Measurements from ENCODE around the gene GRAMD1A.

Gene GRAMD1A

DNA sequence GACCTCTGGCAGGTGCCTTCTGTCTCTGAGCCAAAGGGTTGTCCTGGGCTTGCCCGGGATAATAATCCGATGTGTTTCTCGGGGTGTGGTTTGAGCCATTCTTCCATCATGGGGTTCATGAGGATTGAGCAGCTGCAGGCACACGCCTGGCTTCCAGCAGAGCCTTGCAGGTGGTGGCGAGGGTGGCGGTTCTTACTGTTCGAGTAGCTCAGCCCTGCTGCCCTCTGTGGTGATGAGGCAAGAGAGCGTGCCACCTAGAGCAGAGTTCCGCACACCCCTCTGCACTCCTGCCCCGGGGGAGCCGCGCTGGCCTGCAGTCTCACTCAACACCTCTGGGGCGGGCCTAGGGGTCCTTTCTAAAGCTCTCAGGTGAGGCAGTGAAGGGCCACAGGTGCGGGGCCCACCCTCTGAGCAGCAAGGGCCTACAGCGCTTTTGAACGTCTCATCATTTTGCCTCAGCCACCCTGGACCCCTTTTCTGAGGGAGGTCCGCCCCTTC is 33.9 kb downstream of the GRAMD1A start:
- Histone ChIP-seq H3K9me3 (ENCODE audit: control extremely low read depth in 1 of 5, control insufficient read depth in 4 of 5, insufficient read depth in 2 of 5, low read depth in 1 of 5, low read length in 4 of 5) (no peaks in the 10 kb centered on the region), H3K27me3 (replicated peaks in 2 of 5; ENCODE audit: control insufficient read depth in 4 of 5, insufficient read depth in 5 of 5, low read length in 4 of 5) (peaks cover 0 to 41% (median 10%) of the 10 kb centered on the region in 5 experiments), H3K27ac (ENCODE audit: insufficient read depth in 1 of 2, low read depth in 1 of 2, low read length in 2 of 2, poor library complexity in 1 of 2, severe bottlenecking in 2 of 2) (no peak overlapping the region), H3K4me3 (ENCODE audit: control insufficient read depth in 1 of 7, extremely low read depth in 1 of 7, insufficient read depth in 4 of 7, low read depth in 2 of 7, low read length in 6 of 7) (no peak overlapping the region), H3K4me1 (ENCODE audit: control extremely low read depth in 1 of 4, control insufficient read depth in 4 of 4, insufficient read depth in 4 of 4, low read length in 3 of 4) (peaks cover 4 to 26% (median 19%) of the 10 kb centered on the region in 4 experiments), H3K36me3 (ENCODE audit: control insufficient read depth in 4 of 4, insufficient read depth in 4 of 4, low read length in 3 of 4) (no peaks in the 10 kb centered on the region)
- WGBS (ENCODE audit: insufficient coverage) = 96% methylated on average over 14 of the region's 17 CpGs
- no peak for DNase-seq
- CTCF ChIA-PET = interaction anchor here (1.2 kb wide), 1 partner anchor 12 kb away, joined by 5 read pairs; no protein-coding TSS in a partner anchor
- POLR2A ChIA-PET = no interaction called here

DNA sequence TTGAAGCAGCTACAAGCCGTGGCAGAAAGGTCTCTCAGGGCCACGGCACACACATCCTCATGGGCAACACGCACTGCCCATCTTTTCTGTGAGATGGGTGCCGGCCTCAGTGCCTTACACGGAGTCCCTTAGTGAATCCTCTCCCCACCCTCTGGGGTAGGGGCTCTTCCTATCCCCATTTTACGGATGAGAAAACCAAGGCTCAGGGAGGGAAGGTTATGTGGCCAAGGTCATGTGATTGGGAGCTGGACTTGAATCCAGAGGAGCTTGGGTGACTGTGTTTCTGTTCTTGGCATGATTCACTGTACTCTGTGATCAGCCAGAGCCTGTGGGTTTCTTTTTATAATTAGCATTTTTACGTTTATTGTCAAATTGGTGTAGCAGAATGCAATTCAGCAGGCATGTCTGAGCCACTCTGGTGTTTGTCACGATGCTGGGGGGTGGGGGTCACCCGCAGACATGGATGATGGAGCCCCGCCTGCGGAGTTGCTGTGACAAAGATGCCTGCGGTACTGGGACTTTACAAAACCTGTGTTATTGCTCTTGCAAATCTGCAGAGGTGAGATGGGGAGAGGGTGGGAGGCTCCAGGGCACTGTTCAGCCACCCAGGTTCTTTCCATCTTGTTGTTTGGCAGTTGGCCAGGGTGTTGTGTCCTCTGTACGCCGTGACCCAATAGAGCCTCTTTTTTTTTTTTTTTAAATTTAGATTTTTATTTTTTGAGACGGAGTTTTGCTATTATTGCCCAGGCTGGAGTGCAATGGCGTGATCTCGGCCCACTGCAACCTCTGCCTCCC is 34.7 kb downstream of the GRAMD1A start:
- Histone ChIP-seq H3K36me3 (ENCODE audit: control insufficient read depth in 4 of 4, insufficient read depth in 4 of 4, low read length in 3 of 4) (no peaks in the 10 kb centered on the region), H3K4me3 (ENCODE audit: control insufficient read depth in 1 of 7, extremely low read depth in 1 of 7, insufficient read depth in 4 of 7, low read depth in 2 of 7, low read length in 6 of 7) (peak overlapping the region in 2 of 7 experiments; percentile 10 to 11), H3K27ac (ENCODE audit: insufficient read depth in 1 of 2, low read depth in 1 of 2, low read length in 2 of 2, poor library complexity in 1 of 2, severe bottlenecking in 2 of 2) (no peak overlapping the region), H3K4me1 (ENCODE audit: control extremely low read depth in 1 of 4, control insufficient read depth in 4 of 4, insufficient read depth in 4 of 4, low read length in 3 of 4) (peaks cover 4 to 31% (median 25%) of the 10 kb centered on the region in 4 experiments), H3K27me3 (replicated peaks in 2 of 5; ENCODE audit: control insufficient read depth in 4 of 5, insufficient read depth in 5 of 5, low read length in 4 of 5) (peaks cover 0 to 34% (median 10%) of the 10 kb centered on the region in 5 experiments), H3K9me3 (ENCODE audit: control extremely low read depth in 1 of 5, control insufficient read depth in 4 of 5, insufficient read depth in 2 of 5, low read depth in 1 of 5, low read length in 4 of 5) (no peaks in the 10 kb centered on the region)
- 98% methylated on average over 11 of the region's 17 CpGs for WGBS (ENCODE audit: insufficient coverage)
- ChIA-PET CTCF (interaction anchor here (1.2 kb wide), 1 partner anchor 12 kb away, joined by 5 read pairs; no protein-coding TSS in a partner anchor), POLR2A (no interaction called here)
- no peak for DNase-seq

DNA sequence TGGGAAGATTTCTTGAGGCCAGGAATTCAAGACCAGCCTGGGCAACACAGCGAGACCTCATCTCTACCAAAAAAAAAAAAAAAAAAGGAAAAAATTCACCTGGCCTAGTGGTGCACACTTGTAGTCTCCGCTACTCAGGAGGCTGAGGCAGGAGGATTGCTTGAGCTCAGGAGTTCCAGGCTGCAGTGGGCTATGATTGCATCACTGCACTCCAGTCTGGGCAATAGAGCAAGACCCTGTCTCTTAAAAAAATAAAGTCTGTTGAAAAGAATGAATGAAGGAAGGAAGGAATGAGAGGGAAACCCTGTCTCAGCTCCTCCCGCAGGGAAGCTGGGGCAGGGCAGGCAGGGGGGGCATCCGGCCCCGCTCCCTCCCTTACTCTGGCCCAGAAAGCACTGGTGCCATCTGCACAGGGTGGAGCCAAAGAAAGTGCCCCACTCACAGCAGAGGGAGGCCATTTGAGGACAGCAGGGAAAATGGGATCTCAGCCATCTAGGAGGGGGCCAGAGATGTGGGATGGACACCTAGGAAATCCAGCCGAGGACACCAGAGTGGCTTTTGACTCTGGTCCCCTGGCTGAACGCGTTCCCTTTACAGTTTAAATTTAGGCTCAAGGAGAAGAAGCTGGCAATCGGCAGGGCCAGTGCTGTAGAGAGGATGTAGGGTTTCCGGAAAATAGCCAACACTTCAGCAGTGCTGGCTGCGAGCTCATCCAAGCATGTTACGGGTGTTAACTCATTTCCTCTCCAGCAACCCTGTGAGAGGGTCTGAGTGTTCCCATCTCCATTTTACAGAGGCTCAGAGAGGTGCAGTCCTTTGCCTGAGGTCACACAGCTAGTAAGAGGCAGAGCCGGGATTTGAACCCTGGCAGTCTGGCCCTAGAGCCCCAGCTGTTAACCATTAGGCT is 37.8 kb downstream of the GRAMD1A start:
- Histone ChIP-seq H3K36me3 (ENCODE audit: control insufficient read depth in 4 of 4, insufficient read depth in 4 of 4, low read length in 3 of 4) (no peaks in the 10 kb centered on the region), H3K27ac (ENCODE audit: insufficient read depth in 1 of 2, low read depth in 1 of 2, low read length in 2 of 2, poor library complexity in 1 of 2, severe bottlenecking in 2 of 2) (no peak overlapping the region), H3K27me3 (replicated peaks in 2 of 5; ENCODE audit: control insufficient read depth in 4 of 5, insufficient read depth in 5 of 5, low read length in 4 of 5) (peaks cover 0 to 6% (median 2%) of the 10 kb centered on the region in 5 experiments), H3K9me3 (ENCODE audit: control extremely low read depth in 1 of 5, control insufficient read depth in 4 of 5, insufficient read depth in 2 of 5, low read depth in 1 of 5, low read length in 4 of 5) (no peaks in the 10 kb centered on the region), H3K4me3 (ENCODE audit: control insufficient read depth in 1 of 7, extremely low read depth in 1 of 7, insufficient read depth in 4 of 7, low read depth in 2 of 7, low read length in 6 of 7) (no peak overlapping the region), H3K4me1 (ENCODE audit: control extremely low read depth in 1 of 4, control insufficient read depth in 4 of 4, insufficient read depth in 4 of 4, low read length in 3 of 4) (peaks cover 4 to 48% (median 45%) of the 10 kb centered on the region in 4 experiments)
- WGBS (ENCODE audit: insufficient coverage) = 15% methylated on average over 11 of the region's 13 CpGs
- DNase-seq = peak in 2 of 3 donors; percentile 82 to 89
- ChIA-PET CTCF (interaction anchor here (0.7 to 2.3 kb wide), 9 partner anchors 8 to 70 kb away, joined by 3 to 9 read pairs (median 3); no protein-coding TSS in a partner anchor), POLR2A (interaction anchor here (0.6 to 0.7 kb wide), 2 partner anchors 12 to 65 kb away, joined by 3 read pairs; no protein-coding TSS in a partner anchor)

DNA sequence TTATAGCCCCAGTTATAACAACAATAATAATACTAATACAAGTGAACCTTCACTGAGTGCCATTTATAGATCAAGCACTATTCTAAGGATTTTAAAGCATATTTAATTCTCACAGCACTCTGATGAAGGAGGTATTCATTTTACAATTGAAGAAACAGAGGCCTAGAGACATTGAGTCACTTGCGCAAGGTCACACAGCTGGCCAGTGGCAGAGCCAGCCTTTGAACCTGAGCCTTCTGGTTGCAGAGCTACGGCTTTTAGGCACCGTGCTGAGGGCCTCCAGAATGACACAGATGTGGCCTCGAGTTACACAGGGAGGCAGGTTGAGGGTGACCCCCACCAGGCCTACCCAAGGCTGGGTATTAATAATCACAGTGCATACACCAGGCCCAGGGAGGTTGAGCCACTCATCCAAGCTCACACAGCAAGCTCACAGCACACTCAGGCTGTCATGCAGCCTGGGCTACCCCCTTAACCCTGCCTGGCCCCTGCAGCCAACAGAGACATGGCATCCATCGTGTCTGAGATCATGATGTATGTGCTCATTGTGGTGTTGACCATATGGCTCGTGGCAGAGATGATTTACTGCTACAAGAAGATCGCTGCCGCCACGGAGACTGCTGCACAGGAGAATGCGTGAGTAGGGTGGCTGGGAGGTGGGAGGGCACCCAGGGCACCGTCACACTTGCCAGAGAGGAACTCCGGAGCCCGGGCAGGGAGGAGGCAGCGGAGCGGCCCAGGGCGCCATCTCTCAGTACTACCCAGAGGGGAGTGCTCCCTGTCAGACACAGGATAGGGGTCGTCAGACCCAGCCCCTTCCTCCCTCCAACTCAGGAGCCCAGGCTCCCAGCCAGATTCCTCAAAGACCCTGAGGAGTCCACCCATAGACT is 38.7 kb downstream of the GRAMD1A start:
- DNase-seq = peak; percentile 70 to 94 (median 90)
- CTCF ChIA-PET = interaction anchor here (0.9 to 2.3 kb wide), 7 partner anchors 7 to 69 kb away, joined by 3 to 8 read pairs (median 3); no protein-coding TSS in a partner anchor
- Histone ChIP-seq H3K36me3 (ENCODE audit: control insufficient read depth in 4 of 4, insufficient read depth in 4 of 4, low read length in 3 of 4) (no peaks in the 10 kb centered on the region), H3K27ac (ENCODE audit: insufficient read depth in 1 of 2, low read depth in 1 of 2, low read length in 2 of 2, poor library complexity in 1 of 2, severe bottlenecking in 2 of 2) (no peak overlapping the region), H3K4me3 (ENCODE audit: control insufficient read depth in 1 of 7, extremely low read depth in 1 of 7, insufficient read depth in 4 of 7, low read depth in 2 of 7, low read length in 6 of 7) (peak overlapping the region in 3 of 7 experiments; percentile 34 to 74 (median 61)), H3K4me1 (ENCODE audit: control extremely low read depth in 1 of 4, control insufficient read depth in 4 of 4, insufficient read depth in 4 of 4, low read length in 3 of 4) (peaks cover 4 to 49% (median 48%) of the 10 kb centered on the region in 4 experiments), H3K27me3 (replicated peaks in 2 of 5; ENCODE audit: control insufficient read depth in 4 of 5, insufficient read depth in 5 of 5, low read length in 4 of 5) (no peaks in the 10 kb centered on the region), H3K9me3 (ENCODE audit: control extremely low read depth in 1 of 5, control insufficient read depth in 4 of 5, insufficient read depth in 2 of 5, low read depth in 1 of 5, low read length in 4 of 5) (no peaks in the 10 kb centered on the region)
- 35% methylated on average over 11 of the region's 17 CpGs for WGBS (ENCODE audit: insufficient coverage)
- POLR2A ChIA-PET = interaction anchor here (0.6 to 0.9 kb wide), 2 partner anchors 13 to 27 kb away, joined by 3 read pairs; no protein-coding TSS in a partner anchor

DNA sequence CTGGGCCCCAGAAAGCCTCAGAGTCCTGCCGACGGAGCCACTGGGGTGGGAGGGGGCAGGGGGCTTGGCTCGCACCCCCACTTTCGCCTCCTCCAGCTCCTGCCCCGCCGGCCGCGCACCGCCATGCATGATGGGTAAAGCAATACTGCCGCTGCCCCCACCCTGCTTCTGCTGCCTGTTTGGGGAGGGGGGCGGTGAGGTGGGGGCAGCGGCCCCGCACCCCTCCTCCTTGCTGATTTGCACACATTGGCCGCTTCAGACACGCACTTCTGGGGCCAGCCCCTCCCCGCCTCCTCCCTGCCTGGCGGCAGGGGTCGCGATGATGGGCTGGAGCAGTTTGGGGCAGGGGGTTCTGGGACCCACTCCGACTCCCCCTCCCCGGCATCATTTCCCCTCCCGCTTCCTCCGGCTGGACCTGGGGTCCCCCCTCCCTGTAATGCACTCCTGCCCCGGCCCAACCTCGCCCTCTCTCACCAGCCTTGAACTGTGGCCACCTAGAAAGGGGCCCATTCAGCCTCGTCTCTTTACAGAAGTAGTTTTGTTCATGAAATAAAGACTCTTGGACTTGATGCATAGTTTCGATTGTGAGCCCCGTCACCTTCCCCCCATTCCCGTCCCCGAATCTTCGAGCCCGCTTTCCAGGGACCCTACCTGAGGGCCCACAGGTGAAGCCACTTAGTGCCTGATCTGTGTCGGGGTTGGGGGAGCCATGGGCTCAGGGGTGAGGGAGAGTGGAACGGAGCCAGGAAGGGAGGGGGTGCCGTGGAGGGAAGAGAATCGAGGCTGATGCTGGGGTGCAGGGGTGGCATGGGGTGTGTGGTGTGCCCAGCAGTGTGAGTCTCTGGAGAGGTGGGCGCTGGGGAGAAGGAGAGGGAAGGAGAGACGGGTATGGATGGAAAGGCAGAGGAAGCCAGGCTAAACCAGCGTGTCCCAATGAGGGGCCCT is 40.0 kb downstream of the GRAMD1A start:
- H3K4me1 ChIP-seq (ENCODE audit: control extremely low read depth in 1 of 4, control insufficient read depth in 4 of 4, insufficient read depth in 4 of 4, low read length in 3 of 4) = peaks cover 4 to 59% (median 56%) of the 10 kb centered on the region in 4 experiments
- CTCF ChIA-PET = no interaction called here
- POLR2A ChIA-PET = interaction anchor here (0.9 kb wide), 1 partner anchor 28 kb away, joined by 3 read pairs; no protein-coding TSS in a partner anchor
- peak overlapping the region in 1 of 2 experiments; percentile 19 for H3K27ac ChIP-seq (ENCODE audit: insufficient read depth in 1 of 2, low read depth in 1 of 2, low read length in 2 of 2, poor library complexity in 1 of 2, severe bottlenecking in 2 of 2)
- no peaks in the 10 kb centered on the region for H3K9me3 ChIP-seq (ENCODE audit: control extremely low read depth in 1 of 5, control insufficient read depth in 4 of 5, insufficient read depth in 2 of 5, low read depth in 1 of 5, low read length in 4 of 5)
- peak in 2 of 3 donors; percentile 48 to 63 for DNase-seq
- 1% methylated on average over 28 of the region's 39 CpGs for WGBS (ENCODE audit: insufficient coverage)
- no peaks in the 10 kb centered on the region for H3K27me3 ChIP-seq (replicated peaks in 2 of 5; ENCODE audit: control insufficient read depth in 4 of 5, insufficient read depth in 5 of 5, low read length in 4 of 5)
- H3K36me3 ChIP-seq (ENCODE audit: control insufficient read depth in 4 of 4, insufficient read depth in 4 of 4, low read length in 3 of 4) = no peaks in the 10 kb centered on the region
- peak overlapping the region in 6 of 7 experiments; percentile 32 to 74 (median 48) for H3K4me3 ChIP-seq (ENCODE audit: control insufficient read depth in 1 of 7, extremely low read depth in 1 of 7, insufficient read depth in 4 of 7, low read depth in 2 of 7, low read length in 6 of 7)
